Body of pancreas (tissue), 4 donors: ENCODE measurements around the gene SNAP25.

ENCODE experiments used
- POLR2A ChIP-seq, 3 donors: fragments of 450-650 bp; IDR thresholded peaks; one replicate each; pipeline ENCODE4 v1.6.1; 2016; ENCODE audit warnings: antibody characterized with exemption in 3 of 3, mild to moderate bottlenecking in 2 of 3
- TF ChIP-seq, protein P1 (sequence below), 7 experiments: fragments of 450-650 bp in 4 of 7; fragments of 200-600 bp in 3 of 7; sonication (generic) in 3 of 7; IDR thresholded peaks; one replicate each; pipeline ENCODE4 v1.5.1; 2016 to 2019; ENCODE audit warnings: antibody characterized with exemption in 7 of 7

DNA sequence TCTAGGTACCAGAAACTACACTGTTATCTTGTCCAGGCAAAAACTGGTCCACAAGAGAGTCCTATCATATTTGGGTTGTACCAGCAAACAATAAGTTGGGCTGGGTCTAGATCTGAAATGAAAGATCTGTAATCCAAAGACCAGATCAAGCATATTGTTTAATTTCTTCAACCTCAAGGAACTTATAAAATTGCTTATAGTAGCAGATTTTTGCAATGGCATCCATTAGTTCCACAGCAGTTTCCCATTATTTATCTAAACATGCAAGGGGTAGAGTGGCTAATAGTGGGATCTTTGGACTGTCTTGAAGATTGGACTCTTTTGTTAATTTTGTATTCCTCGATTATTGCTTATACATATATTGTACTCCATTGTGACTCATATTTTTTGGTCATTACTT is 40.5 kb upstream of the SNAP25 start:
- TF ChIP-seq POLR2A (IDR thresholded peaks at IDR 0.05), result no peak
- TF ChIP-seq, protein P1, sequence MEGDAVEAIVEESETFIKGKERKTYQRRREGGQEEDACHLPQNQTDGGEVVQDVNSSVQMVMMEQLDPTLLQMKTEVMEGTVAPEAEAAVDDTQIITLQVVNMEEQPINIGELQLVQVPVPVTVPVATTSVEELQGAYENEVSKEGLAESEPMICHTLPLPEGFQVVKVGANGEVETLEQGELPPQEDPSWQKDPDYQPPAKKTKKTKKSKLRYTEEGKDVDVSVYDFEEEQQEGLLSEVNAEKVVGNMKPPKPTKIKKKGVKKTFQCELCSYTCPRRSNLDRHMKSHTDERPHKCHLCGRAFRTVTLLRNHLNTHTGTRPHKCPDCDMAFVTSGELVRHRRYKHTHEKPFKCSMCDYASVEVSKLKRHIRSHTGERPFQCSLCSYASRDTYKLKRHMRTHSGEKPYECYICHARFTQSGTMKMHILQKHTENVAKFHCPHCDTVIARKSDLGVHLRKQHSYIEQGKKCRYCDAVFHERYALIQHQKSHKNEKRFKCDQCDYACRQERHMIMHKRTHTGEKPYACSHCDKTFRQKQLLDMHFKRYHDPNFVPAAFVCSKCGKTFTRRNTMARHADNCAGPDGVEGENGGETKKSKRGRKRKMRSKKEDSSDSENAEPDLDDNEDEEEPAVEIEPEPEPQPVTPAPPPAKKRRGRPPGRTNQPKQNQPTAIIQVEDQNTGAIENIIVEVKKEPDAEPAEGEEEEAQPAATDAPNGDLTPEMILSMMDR (IDR thresholded peaks at IDR 0.05), result no peak
